ENCODE results near the gene IRX2.

The IRX2 gene

DNA sequence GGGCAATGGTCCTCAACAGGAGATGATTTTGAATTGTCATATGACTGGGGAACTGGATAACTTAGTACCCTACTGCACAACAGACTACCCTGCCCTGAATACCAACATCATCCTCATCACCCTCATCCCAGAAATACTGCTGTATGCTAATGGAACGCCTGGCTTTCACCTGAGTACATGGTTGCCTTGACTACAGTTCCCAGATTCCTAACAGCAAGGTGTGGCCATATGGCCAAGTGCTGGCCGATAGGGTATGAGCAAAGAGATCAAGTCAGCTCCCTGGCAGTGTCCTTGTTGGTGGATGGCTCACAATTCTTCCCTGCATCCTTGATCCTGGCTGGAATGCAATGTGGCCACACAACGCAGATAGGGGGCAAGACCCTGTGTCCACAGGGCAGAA, 31.2 kb upstream of the IRX2 start:
- TF ChIP-seq, protein P1, sequence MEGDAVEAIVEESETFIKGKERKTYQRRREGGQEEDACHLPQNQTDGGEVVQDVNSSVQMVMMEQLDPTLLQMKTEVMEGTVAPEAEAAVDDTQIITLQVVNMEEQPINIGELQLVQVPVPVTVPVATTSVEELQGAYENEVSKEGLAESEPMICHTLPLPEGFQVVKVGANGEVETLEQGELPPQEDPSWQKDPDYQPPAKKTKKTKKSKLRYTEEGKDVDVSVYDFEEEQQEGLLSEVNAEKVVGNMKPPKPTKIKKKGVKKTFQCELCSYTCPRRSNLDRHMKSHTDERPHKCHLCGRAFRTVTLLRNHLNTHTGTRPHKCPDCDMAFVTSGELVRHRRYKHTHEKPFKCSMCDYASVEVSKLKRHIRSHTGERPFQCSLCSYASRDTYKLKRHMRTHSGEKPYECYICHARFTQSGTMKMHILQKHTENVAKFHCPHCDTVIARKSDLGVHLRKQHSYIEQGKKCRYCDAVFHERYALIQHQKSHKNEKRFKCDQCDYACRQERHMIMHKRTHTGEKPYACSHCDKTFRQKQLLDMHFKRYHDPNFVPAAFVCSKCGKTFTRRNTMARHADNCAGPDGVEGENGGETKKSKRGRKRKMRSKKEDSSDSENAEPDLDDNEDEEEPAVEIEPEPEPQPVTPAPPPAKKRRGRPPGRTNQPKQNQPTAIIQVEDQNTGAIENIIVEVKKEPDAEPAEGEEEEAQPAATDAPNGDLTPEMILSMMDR (IDR thresholded peaks at IDR 0.05; ENCODE audit: poor library complexity, severe bottlenecking): no peak
- H3K4me1 ChIP-seq (ENCODE audit: insufficient read depth, poor library complexity, severe bottlenecking): peaks cover 24% of the 10 kb centered on the region
- no peaks in the 10 kb centered on the region for H3K27me3 ChIP-seq (ENCODE audit: insufficient read depth, poor library complexity, severe bottlenecking)
- H3K36me3 ChIP-seq (ENCODE audit: low read depth): no peaks in the 10 kb centered on the region
- H3K4me3 ChIP-seq (ENCODE audit: severe bottlenecking): no peak overlapping the region
- ATAC-seq (ENCODE audit: low read depth) (no peak), DNase-seq (ENCODE audit: low spot score) (no peak)
- no peaks in the 10 kb centered on the region for H3K9me3 ChIP-seq (ENCODE audit: severe bottlenecking)
- no peak overlapping the region for H3K27ac ChIP-seq (ENCODE audit: poor library complexity, severe bottlenecking)

DNA sequence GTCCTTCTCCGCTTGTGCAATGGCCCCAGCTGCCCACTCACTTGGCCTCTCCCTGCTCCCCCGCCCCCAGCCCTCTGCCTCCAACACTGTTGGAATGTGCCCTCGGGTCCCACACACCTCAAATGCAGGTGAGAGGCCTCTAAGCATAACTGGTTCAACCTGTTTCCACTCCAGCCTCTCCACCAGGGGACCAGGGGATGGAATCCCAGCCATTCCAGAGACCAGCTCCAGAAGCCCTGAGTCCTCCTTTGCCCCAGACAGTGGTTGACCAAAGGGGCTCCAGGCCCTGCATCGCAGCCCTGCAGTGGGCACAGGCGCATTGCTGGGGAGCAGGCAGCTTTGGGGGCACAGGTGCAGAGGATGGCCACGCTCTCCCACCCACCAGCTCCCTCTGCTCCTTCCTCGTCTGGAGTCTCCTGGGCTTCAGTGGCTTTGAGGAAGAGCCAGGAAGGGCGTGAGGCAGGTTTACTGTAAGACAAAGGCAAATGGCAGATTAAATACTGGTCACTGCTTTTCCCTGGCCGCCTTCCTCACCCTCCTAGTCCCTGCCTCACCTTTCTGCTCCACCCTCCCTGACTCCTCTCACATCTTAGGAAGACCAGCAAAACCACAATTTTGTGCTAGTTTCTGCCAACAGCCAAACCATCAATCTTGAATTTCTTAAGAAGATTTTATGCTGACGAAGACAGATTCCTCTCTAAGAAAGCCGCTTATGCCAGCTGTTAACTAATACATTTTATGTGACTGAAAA, 29.1 kb upstream of the IRX2 start:
- TF ChIP-seq, protein P1 (IDR thresholded peaks at IDR 0.05; ENCODE audit: poor library complexity, severe bottlenecking): no peak
- H3K36me3 ChIP-seq (ENCODE audit: low read depth): no peaks in the 10 kb centered on the region
- peak; percentile 94 for DNase-seq (ENCODE audit: low spot score)
- ATAC-seq (ENCODE audit: low read depth): peak; percentile 89
- H3K4me1 ChIP-seq (ENCODE audit: insufficient read depth, poor library complexity, severe bottlenecking): peaks cover 24% of the 10 kb centered on the region
- no peaks in the 10 kb centered on the region for H3K9me3 ChIP-seq (ENCODE audit: severe bottlenecking)
- no peaks in the 10 kb centered on the region for H3K27me3 ChIP-seq (ENCODE audit: insufficient read depth, poor library complexity, severe bottlenecking)
- no peak overlapping the region for H3K4me3 ChIP-seq (ENCODE audit: severe bottlenecking)
- peak overlapping the region; percentile 43 for H3K27ac ChIP-seq (ENCODE audit: poor library complexity, severe bottlenecking)

DNA sequence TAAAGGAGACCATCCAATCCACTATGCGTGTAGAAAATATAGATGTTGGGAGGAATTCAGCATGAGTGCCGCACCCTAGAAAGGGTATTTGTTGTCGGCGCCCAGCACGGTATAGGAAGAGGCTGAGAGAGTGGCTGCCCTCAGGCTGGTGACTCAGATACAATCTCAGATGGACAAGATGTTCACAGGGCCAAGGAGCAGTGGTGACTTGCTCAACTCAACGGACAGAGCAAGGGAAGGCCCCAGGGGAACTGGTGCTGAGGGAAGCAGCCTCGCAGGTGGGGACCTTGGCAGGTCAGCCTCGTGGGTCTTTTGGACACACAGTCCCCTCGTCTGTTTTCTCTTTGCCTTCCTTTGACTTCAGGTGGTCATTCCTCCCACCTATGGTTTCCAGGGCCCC, 28.0 kb upstream of the IRX2 start:
- no peaks in the 10 kb centered on the region for H3K9me3 ChIP-seq (ENCODE audit: severe bottlenecking)
- DNase-seq (ENCODE audit: low spot score): no peak
- TF ChIP-seq, protein P1 (IDR thresholded peaks at IDR 0.05; ENCODE audit: poor library complexity, severe bottlenecking): no peak
- peaks cover 24% of the 10 kb centered on the region for H3K4me1 ChIP-seq (ENCODE audit: insufficient read depth, poor library complexity, severe bottlenecking)
- H3K4me3 ChIP-seq (ENCODE audit: severe bottlenecking): no peak overlapping the region
- peak overlapping the region; percentile 43 for H3K27ac ChIP-seq (ENCODE audit: poor library complexity, severe bottlenecking)
- no peak for ATAC-seq (ENCODE audit: low read depth)
- H3K36me3 ChIP-seq (ENCODE audit: low read depth): no peaks in the 10 kb centered on the region
- H3K27me3 ChIP-seq (ENCODE audit: insufficient read depth, poor library complexity, severe bottlenecking): no peaks in the 10 kb centered on the region

DNA sequence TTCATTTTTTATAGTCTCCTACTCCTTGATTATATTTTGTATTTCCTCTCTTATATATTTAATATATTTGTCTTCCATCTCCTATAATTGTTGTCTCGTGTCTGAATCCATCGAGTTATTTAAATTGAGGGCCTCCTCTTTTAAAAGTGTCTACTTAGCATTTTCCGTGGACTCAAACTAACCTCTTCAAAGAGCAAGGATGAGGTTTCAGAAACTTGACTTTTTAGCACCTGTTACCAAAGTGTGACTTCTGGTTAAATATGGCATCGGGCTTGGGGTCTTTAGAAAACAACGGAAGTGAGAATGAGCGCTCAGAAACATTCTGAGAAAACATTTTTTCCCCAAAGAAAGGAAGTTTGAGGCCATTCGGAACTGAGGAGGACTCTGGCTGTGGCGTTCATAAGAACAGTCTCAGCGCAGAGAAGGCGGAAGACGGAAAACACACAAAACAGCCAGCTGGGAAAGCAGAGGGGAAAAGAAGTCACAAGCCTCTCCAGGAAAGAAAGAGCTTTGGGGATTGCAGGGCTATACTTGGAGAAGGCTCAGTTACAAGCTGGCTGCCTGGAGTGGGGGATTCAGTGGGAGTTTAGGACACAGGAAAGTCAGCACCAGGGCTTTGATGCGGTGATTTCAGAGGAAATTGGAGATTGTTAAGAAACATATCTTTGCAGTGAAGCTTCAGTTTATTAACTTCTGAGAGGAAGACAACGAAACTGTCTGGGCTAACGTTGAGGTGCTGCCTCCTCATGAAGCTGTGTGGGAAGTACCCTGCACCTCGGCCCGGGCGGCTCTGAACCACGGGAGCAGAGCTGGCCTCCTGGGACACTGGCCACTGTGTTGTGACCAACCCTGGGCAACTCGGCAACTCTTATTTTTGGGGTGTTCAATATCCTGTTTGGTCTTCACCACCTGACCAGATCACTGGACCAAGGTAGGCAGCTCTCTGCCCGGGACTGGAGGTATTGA, 25.1 kb upstream of the IRX2 start:
- Histone ChIP-seq H3K27ac (ENCODE audit: poor library complexity, severe bottlenecking) (no peak overlapping the region), H3K9me3 (ENCODE audit: severe bottlenecking) (no peaks in the 10 kb centered on the region), H3K4me3 (ENCODE audit: severe bottlenecking) (no peak overlapping the region), H3K27me3 (ENCODE audit: insufficient read depth, poor library complexity, severe bottlenecking) (no peaks in the 10 kb centered on the region), H3K36me3 (ENCODE audit: low read depth) (no peaks in the 10 kb centered on the region), H3K4me1 (ENCODE audit: insufficient read depth, poor library complexity, severe bottlenecking) (peaks cover 24% of the 10 kb centered on the region)
- ATAC-seq (ENCODE audit: low read depth) (no peak), DNase-seq (ENCODE audit: low spot score) (no peak)
- TF ChIP-seq, protein P1 (IDR thresholded peaks at IDR 0.05; ENCODE audit: poor library complexity, severe bottlenecking): no peak
